ENCODE measurements around the gene ABCA12. TPM values are rescaled to one million over a fixed set of nuclear protein-coding genes. Genes with fewer than 3 reads are reported as not detected.

ABCA12 gene
- total RNA-seq, 4 donors from 2014 or later: 0.16 to 0.25 TPM; not detected in 2

DNA sequence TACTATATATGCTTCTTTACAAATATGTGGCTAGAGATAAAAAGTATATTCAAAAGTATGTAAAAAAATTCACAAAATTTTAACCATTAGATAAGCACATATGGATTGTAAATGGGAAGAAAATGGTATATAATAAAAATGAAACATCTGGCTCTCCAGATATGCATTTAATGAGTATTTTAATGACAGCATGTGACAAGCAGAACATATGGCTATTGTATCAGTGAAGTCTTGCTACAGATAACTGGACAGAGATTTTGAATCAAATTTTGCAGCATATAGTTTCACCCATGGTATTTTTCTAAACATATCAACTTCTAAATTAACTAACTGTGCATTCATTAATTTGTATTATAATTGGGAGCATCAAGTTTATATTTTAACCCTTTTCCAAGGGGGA, 5.0 kb upstream of the ABCA12 start:
- Histone ChIP-seq H3K4me1 (no peaks in the 10 kb centered on the region), H3K9me3 (no peaks in the 10 kb centered on the region), H3K36me3 (no peaks in the 10 kb centered on the region), H3K27ac (no peak overlapping the region), H3K27me3 (peaks cover 4% of the 10 kb centered on the region), H3K4me3 (no peak overlapping the region)
- ATAC-seq: no peak
- TF ChIP-seq, protein P1, sequence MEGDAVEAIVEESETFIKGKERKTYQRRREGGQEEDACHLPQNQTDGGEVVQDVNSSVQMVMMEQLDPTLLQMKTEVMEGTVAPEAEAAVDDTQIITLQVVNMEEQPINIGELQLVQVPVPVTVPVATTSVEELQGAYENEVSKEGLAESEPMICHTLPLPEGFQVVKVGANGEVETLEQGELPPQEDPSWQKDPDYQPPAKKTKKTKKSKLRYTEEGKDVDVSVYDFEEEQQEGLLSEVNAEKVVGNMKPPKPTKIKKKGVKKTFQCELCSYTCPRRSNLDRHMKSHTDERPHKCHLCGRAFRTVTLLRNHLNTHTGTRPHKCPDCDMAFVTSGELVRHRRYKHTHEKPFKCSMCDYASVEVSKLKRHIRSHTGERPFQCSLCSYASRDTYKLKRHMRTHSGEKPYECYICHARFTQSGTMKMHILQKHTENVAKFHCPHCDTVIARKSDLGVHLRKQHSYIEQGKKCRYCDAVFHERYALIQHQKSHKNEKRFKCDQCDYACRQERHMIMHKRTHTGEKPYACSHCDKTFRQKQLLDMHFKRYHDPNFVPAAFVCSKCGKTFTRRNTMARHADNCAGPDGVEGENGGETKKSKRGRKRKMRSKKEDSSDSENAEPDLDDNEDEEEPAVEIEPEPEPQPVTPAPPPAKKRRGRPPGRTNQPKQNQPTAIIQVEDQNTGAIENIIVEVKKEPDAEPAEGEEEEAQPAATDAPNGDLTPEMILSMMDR (IDR thresholded peaks at IDR 0.05): no peak

DNA sequence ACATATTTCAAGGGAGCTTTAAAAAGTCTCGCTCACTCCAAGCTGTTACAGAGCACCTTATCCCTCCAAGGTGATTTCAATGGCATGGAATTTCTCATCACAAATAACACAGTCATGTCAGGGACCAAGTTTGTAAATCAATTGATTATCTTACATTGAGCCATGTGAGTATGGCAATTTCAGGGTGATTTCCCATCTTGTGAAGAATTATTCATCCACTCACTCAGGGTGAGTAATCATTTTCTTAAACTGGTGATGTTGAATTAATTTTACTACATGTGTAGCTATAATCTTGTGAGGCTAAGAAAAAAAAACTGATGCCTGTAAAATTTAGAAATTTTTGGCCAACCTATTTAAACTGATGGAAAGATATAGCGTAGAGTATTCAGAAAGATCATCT, 3.3 kb upstream of the ABCA12 start:
- no peaks in the 10 kb centered on the region for H3K4me1 ChIP-seq
- no peaks in the 10 kb centered on the region for H3K9me3 ChIP-seq
- ATAC-seq: no peak
- H3K27me3 ChIP-seq: peaks cover 4% of the 10 kb centered on the region
- WGBS, 2 donors (ENCODE audit: low coverage in 1 of 2): 91 to 92% methylated on average over 1 to 2 of the region's 2 CpGs
- H3K36me3 ChIP-seq: no peaks in the 10 kb centered on the region
- H3K4me3 ChIP-seq: no peak overlapping the region
- TF ChIP-seq POLR2AphosphoS5 (IDR thresholded peaks at IDR 0.05) (no peak), POLR2A (IDR thresholded peaks at IDR 0.05) (no peak), EP300 (IDR thresholded peaks at IDR 0.05) (no peak)
- TF ChIP-seq, protein P1 (IDR thresholded peaks at IDR 0.05): no peak
- H3K27ac ChIP-seq: no peak overlapping the region

DNA sequence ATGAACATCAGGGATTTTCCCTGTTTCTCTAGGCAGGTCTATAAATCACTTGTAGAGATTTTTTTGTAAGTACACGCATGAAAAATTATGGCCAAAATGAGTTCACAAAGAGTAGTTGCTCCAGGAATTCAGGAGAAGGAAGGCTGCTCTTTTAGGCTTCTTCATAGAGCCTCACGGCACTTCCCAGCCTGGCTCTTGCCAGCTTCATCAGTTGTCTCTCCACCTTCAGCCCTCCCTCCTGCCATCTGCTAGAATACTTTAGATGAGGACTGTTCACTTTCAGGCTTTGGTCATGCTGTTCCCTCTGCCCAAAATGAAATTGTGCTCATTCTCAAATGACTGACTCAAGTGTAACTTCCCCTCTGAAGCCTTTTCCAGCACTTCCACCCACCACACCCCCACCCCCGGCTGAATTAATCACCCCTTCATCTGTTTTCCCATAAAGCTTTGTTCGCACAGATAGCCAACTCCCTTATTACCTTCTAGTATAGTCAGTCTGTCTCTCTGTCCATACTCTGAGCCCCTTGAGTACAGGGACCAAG, 1.8 kb upstream of the ABCA12 start:
- H3K9me3 ChIP-seq: no peaks in the 10 kb centered on the region
- no peak for ATAC-seq
- no peak overlapping the region for H3K27ac ChIP-seq
- H3K36me3 ChIP-seq: no peaks in the 10 kb centered on the region
- 56 to 77% methylated on average over 3 to 4 of the region's 4 CpGs for WGBS, 2 donors (ENCODE audit: low coverage in 1 of 2)
- TF ChIP-seq, protein P1 (IDR thresholded peaks at IDR 0.05): no peak
- TF ChIP-seq POLR2AphosphoS5 (IDR thresholded peaks at IDR 0.05): no peak
- no peak for TF ChIP-seq POLR2A (IDR thresholded peaks at IDR 0.05)
- TF ChIP-seq EP300 (IDR thresholded peaks at IDR 0.05): no peak
- H3K27me3 ChIP-seq: peaks cover 4% of the 10 kb centered on the region
- H3K4me1 ChIP-seq: no peaks in the 10 kb centered on the region
- no peak overlapping the region for H3K4me3 ChIP-seq

DNA sequence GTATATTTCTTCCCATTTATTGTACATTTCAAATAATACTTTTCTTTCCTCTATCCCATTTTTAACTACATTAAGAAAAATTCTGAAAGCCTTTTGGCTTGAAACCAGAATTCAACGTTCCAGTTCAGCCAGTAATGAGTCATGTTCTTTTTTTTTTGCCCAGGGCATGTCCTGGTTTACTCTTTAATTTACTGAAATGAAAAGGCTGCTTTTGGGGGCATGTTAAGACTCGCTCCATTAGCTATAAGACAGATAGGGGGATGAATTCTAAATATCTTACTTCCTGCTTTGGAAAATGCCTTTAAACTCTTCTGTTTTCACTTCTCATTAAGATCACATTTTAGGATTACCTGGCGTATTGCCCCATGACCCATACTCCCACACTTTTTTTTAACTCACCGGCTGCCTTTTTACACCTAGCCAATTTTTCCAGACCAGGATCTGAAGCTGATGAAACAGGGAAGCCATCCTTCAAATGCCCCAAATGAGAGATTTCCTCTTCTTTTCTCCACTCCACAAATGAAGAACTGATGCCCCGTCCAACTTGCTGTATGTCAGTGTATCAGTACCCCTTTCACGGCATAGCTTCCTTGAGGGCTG, 585 bp downstream of the ABCA12 start:
- Histone ChIP-seq H3K4me3 (no peak overlapping the region), H3K4me1 (no peaks in the 10 kb centered on the region), H3K36me3 (no peaks in the 10 kb centered on the region), H3K9me3 (no peaks in the 10 kb centered on the region), H3K27me3 (peaks cover 4% of the 10 kb centered on the region), H3K27ac (no peak overlapping the region)
- no peak for ATAC-seq
- TF ChIP-seq POLR2A (IDR thresholded peaks at IDR 0.05) (no peak), EP300 (IDR thresholded peaks at IDR 0.05) (no peak), POLR2AphosphoS5 (IDR thresholded peaks at IDR 0.05) (no peak)
- TF ChIP-seq, protein P1 (IDR thresholded peaks at IDR 0.05): no peak
- WGBS, 2 donors (ENCODE audit: low coverage in 1 of 2): 44 to 63% methylated on average over 6 of the region's 6 CpGs

DNA sequence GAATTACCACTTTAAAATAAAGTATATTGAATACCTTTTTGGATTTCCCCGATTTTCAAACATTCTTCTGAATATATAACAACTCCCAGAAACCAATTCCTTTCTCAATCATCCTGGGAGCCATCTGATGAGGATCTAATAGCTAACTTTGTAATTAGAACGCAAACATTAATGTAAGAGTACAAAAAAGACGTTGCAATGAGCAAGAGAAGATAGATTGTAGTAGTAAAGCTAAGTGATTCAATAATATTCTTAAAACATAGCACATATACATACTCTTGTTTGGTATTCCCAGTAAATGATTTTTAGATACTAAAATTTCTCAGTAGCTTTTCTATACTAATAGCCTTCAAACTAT, 1.1 kb downstream of the ABCA12 start:
- 51 to 88% methylated on average over 3 of the region's 3 CpGs for WGBS, 2 donors (ENCODE audit: low coverage in 1 of 2)
- Histone ChIP-seq H3K4me3 (no peak overlapping the region), H3K27ac (no peak overlapping the region), H3K4me1 (no peaks in the 10 kb centered on the region), H3K27me3 (peaks cover 4% of the 10 kb centered on the region), H3K36me3 (no peaks in the 10 kb centered on the region), H3K9me3 (no peaks in the 10 kb centered on the region)
- ATAC-seq: no peak
- TF ChIP-seq, protein P1 (IDR thresholded peaks at IDR 0.05): no peak
- TF ChIP-seq POLR2A (IDR thresholded peaks at IDR 0.05) (no peak), POLR2AphosphoS5 (IDR thresholded peaks at IDR 0.05) (no peak), EP300 (IDR thresholded peaks at IDR 0.05) (no peak)

Measured in gastroesophageal sphincter (tissue), 4 donors.